DMS79 (cell line): ENCODE measurements around the gene EEF1AKMT1.
"Not testable (repeated sequence)": the region's sequence is repeated elsewhere in the genome, so short reads cannot be mapped to it uniquely, and the experiment has no call there.

ENCODE experiments used
- DNase-seq: peaks from one replicate; lab custom pipeline; 2025; lab: John Stamatoyannopoulos, UW

The EEF1AKMT1 gene

GRCh38 chr13:20699715-20700114, 74.0 kb downstream of the EEF1AKMT1 start:
- DNase-seq = no peak

GRCh38 chr13:20696073-20696472, 77.7 kb downstream of the EEF1AKMT1 start:
- DNase-seq = no peak

GRCh38 chr13:20691616-20692015, 82.1 kb downstream of the EEF1AKMT1 start:
- DNase-seq = no peak

- DNase-seq = no peak
Measured at GRCh38 chr13:20689291-20689690, 84.5 kb downstream of the EEF1AKMT1 start.

GRCh38 chr13:20686863-20687579, 86.7 kb downstream of the EEF1AKMT1 start:
- no peak for DNase-seq

GRCh38 chr13:20686167-20686566, 87.6 kb downstream of the EEF1AKMT1 start:
- no peak for DNase-seq

GRCh38 chr13:20685092-20685491, 88.7 kb downstream of the EEF1AKMT1 start:
- DNase-seq = no peak

GRCh38 chr13:20684546-20684945, 89.2 kb downstream of the EEF1AKMT1 start:
- DNase-seq = no peak

GRCh38 chr13:20684041-20684440, 89.7 kb downstream of the EEF1AKMT1 start:
- DNase-seq = no peak

GRCh38 chr13:20682061-20682460, 91.7 kb downstream of the EEF1AKMT1 start:
- no peak for DNase-seq

GRCh38 chr13:20681481-20681880, 92.3 kb downstream of the EEF1AKMT1 start:
- DNase-seq = not testable (repeated sequence)

GRCh38 chr13:20680416-20681080, 93.2 kb downstream of the EEF1AKMT1 start:
- no peak for DNase-seq

- no peak for DNase-seq
Measured at GRCh38 chr13:20679879-20680278, 93.9 kb downstream of the EEF1AKMT1 start.
